ENCODE data around the gene KIF26B.
"Not testable (repeated sequence)": the region's sequence is repeated elsewhere in the genome, so short reads cannot be mapped to it uniquely, and the experiment has no call there.

KIF26B gene

GRCh38 chr1:245701631-245702030 lies 546.8 kb downstream of the KIF26B start:
- DNase-seq (ENCODE audit: low read depth): no peak

GRCh38 chr1:245702346-245702745 lies 547.6 kb downstream of the KIF26B start:
- no peak for DNase-seq (ENCODE audit: low read depth)

- no peak for DNase-seq (ENCODE audit: low read depth)
These were observed 549.6 kb downstream of the KIF26B start for GRCh38 chr1:245704341-245704740.

- no peak for DNase-seq (ENCODE audit: low read depth)
These were observed 550.0 kb downstream of the KIF26B start for GRCh38 chr1:245704765-245705164.

GRCh38 chr1:245707941-245708340 lies 553.2 kb downstream of the KIF26B start:
- no peak for DNase-seq (ENCODE audit: low read depth)

GRCh38 chr1:245710961-245711903 lies 556.4 kb downstream of the KIF26B start:
- no peak for DNase-seq (ENCODE audit: low read depth)

- DNase-seq (ENCODE audit: low read depth): not testable (repeated sequence)
These were observed 559.2 kb downstream of the KIF26B start for GRCh38 chr1:245714027-245714426.

- DNase-seq (ENCODE audit: low read depth): no peak
These were observed 560.5 kb downstream of the KIF26B start for GRCh38 chr1:245715291-245715701.

GRCh38 chr1:245715970-245716369 lies 561.2 kb downstream of the KIF26B start:
- DNase-seq (ENCODE audit: low read depth): peak; percentile 52

- DNase-seq (ENCODE audit: low read depth): no peak
These were observed 561.8 kb downstream of the KIF26B start for GRCh38 chr1:245716561-245716960.

GRCh38 chr1:245717611-245718010 lies 562.8 kb downstream of the KIF26B start:
- DNase-seq (ENCODE audit: low read depth): no peak

GRCh38 chr1:245718123-245718522 lies 563.3 kb downstream of the KIF26B start:
- no peak for DNase-seq (ENCODE audit: low read depth)

- DNase-seq (ENCODE audit: low read depth): no peak
These were observed 564.2 kb downstream of the KIF26B start for GRCh38 chr1:245718951-245719350.

- no peak for DNase-seq (ENCODE audit: low read depth)
These were observed 566.7 kb downstream of the KIF26B start for GRCh38 chr1:245721488-245721887.

- DNase-seq (ENCODE audit: low read depth): not testable (repeated sequence)
These were observed 573.2 kb downstream of the KIF26B start for GRCh38 chr1:245728035-245728434.

- DNase-seq (ENCODE audit: low read depth): no peak
These were observed 576.0 kb downstream of the KIF26B start for GRCh38 chr1:245730801-245731200.

GRCh38 chr1:245740336-245740735 lies 585.6 kb downstream of the KIF26B start:
- not testable (repeated sequence) for DNase-seq (ENCODE audit: low read depth)

- DNase-seq (ENCODE audit: low read depth): no peak
These were observed 588.1 kb downstream of the KIF26B start for GRCh38 chr1:245742896-245743295.

GRCh38 chr1:245748240-245748639 lies 593.5 kb downstream of the KIF26B start:
- DNase-seq (ENCODE audit: low read depth): peak; percentile 4

GRCh38 chr1:245748646-245749045 lies 593.9 kb downstream of the KIF26B start:
- no peak for DNase-seq (ENCODE audit: low read depth)

GRCh38 chr1:245749053-245749452 lies 594.3 kb downstream of the KIF26B start:
- DNase-seq (ENCODE audit: low read depth): no peak

- DNase-seq (ENCODE audit: low read depth): peak; percentile 28
These were observed 595.5 kb downstream of the KIF26B start for GRCh38 chr1:245750261-245750660.

- DNase-seq (ENCODE audit: low read depth): peak; percentile 72
These were observed 596.3 kb downstream of the KIF26B start for GRCh38 chr1:245751116-245751515.
